ENCODE results near the gene SLC35C1. TPM values are rescaled to one million over a fixed set of nuclear protein-coding genes. Genes with fewer than 3 reads are reported as not detected.
A peak's percentile ranks its signal among the peaks of the same experiment; 100 is the strongest.

Gene SLC35C1
- total and polyA plus RNA-seq, 9 of the 15 experiments (the other 6 are each of a cell fraction or from before 2014, with no cell fraction given): 0.65 to 13.1 (median 2.4) TPM

- TF ChIP-seq ETS1 (conservative IDR thresholded peaks at IDR 0.05; ENCODE audit: control insufficient read depth, low read depth, low read length) (peak; percentile 52; the same call in 1 of the 2 replicates), ZNF583 (CRISPR knock-in tag; IDR thresholded peaks at IDR 0.05) (0 out of 2 replicates have a peak, but pooled peaks have one; percentile 59), DACH1 (IDR thresholded peaks at IDR 0.05; ENCODE audit: partially characterized antibody) (peak; percentile 28), NFE2 (IDR thresholded peaks at IDR 0.05; ENCODE audit: low read depth) (peak; percentile 45), TFE3 (CRISPR knock-in tag; IDR thresholded peaks at IDR 0.05) (no peak), POLR2G (IDR thresholded peaks at IDR 0.05; ENCODE audit: low read depth, low read length) (peak; percentile 99), PRDM10 (IDR thresholded peaks at IDR 0.05; ENCODE audit: partially characterized antibody) (peak; percentile 85), SIN3A (IDR thresholded peaks at IDR 0.05; ENCODE audit: borderline replicate concordance in 2 of 2, control insufficient read depth in 1 of 2, low read depth in 2 of 2, low read length in 2 of 2) (peak in 1 of 2 experiments; percentile 61; a peak in 1 of 4 replicates), RAD21 (CRISPR knock-in tag; conservative IDR thresholded peaks at IDR 0.05 in 1 of 2, IDR thresholded peaks at IDR 0.05 in 1 of 2) (no peak), FUS (optimal IDR thresholded peaks at IDR 0.05; ENCODE audit: low read depth, low read length) (peak; percentile 64), ATF3 (IDR thresholded peaks at IDR 0.05) (no peak; the same call in 1 of the 2 replicates), ATF3 (CRISPR knock-in tag; conservative IDR thresholded peaks at IDR 0.05) (0 out of 2 replicates have a peak, but pooled peaks have one; percentile 39), HMGXB4 (CRISPR knock-in tag; IDR thresholded peaks at IDR 0.05) (no peak)
Measured at GRCh38 chr11:45846974-45847910, 42.3 kb downstream of the SLC35C1 start, which contains the start of gene CRY2 (continued).

Measured in K562 (cell line).